H9 (cell line): Measurements from ENCODE around the gene BANP. TPM values are rescaled to one million over a fixed set of nuclear protein-coding genes. Genes with fewer than 3 reads are reported as not detected.
A peak's percentile ranks its signal among the peaks of the same experiment; 100 is the strongest.

Source experiments
- DNase-seq: peaks from one replicate; pipeline ENCODE4 v3.0.0-alpha.2; 2017
- H2AFZ ChIP-seq: one replicate; pipeline ENCODE4 v1.6.1; 2013; ENCODE audit warnings: mild to moderate bottlenecking, low read length, control low read depth, moderate library complexity
- H2AK5ac ChIP-seq: 2 replicates; pipeline ENCODE4 v1.6.1; 2013; ENCODE audit warnings: low read length, control low read depth, mixed read lengths; ENCODE audit not compliant: insufficient read length
- H2BK120ac ChIP-seq: one replicate; pipeline ENCODE4 v1.6.1; 2013; ENCODE audit warnings: low read depth, mild to moderate bottlenecking, low read length, control low read depth, inconsistent platforms; ENCODE audit not compliant: poor library complexity, severe bottlenecking
- H2BK12ac ChIP-seq: 2 replicates; pipeline ENCODE4 v1.6.1; 2013; ENCODE audit warnings: low read length, control low read depth, mixed read lengths, low read depth; ENCODE audit not compliant: insufficient read length
- H2BK15ac ChIP-seq: 2 replicates; pipeline ENCODE4 v1.6.1; 2013; ENCODE audit warnings: low read depth, low read length, control low read depth
- H2BK20ac ChIP-seq: one replicate; pipeline ENCODE4 v1.6.1; 2013; ENCODE audit warnings: low read depth, mild to moderate bottlenecking, low read length, control low read depth, inconsistent platforms; ENCODE audit not compliant: poor library complexity, severe bottlenecking
- H2BK5ac ChIP-seq: 2 replicates; pipeline ENCODE4 v1.6.1; 2013; ENCODE audit warnings: low read length, control low read depth, mixed read lengths; ENCODE audit not compliant: insufficient read length
- H3K14ac ChIP-seq: 2 replicates; pipeline ENCODE4 v1.6.1; 2013; ENCODE audit warnings: low read length, control low read depth; ENCODE audit not compliant: insufficient read depth
- H3K18ac ChIP-seq: 2 replicates; pipeline ENCODE4 v1.6.1; 2013; ENCODE audit warnings: low read depth, mild to moderate bottlenecking, mixed read lengths, low read length, control low read depth; ENCODE audit not compliant: insufficient read length
- H3K23ac ChIP-seq: 2 replicates; pipeline ENCODE4 v1.6.1; 2013; ENCODE audit warnings: low read length, control low read depth, mixed read lengths, low read depth; ENCODE audit not compliant: insufficient read length
- H3K23me2 ChIP-seq: 2 replicates; pipeline ENCODE4 v1.6.1; 2013; ENCODE audit warnings: low read depth, mild to moderate bottlenecking, mixed read lengths, low read length, control low read depth; ENCODE audit not compliant: insufficient read length, poor library complexity, severe bottlenecking
- H3K27ac ChIP-seq: 2 replicates; pipeline ENCODE4 v1.5.1; 2013; ENCODE audit warnings: low read length, control low read depth, mixed read lengths, low read depth; ENCODE audit not compliant: insufficient read length
- H3K27me3 ChIP-seq: 2 replicates; pipeline ENCODE4 v1.6.1; 2013; ENCODE audit warnings: low read length, control low read depth, inconsistent platforms; ENCODE audit not compliant: insufficient read depth
- H3K4ac ChIP-seq: 2 replicates; pipeline ENCODE4 v1.6.1; 2013; ENCODE audit warnings: low read depth, mild to moderate bottlenecking, control low read depth, inconsistent platforms, low read length, moderate library complexity
- H3K4me1 ChIP-seq: 2 replicates; pipeline ENCODE4 v1.6.1; 2013; ENCODE audit warnings: low read length, control low read depth, inconsistent platforms; ENCODE audit not compliant: insufficient read depth
- H3K4me2 ChIP-seq: 2 replicates; pipeline ENCODE4 v1.6.1; 2013; ENCODE audit warnings: low read length, control low read depth, mixed read lengths; ENCODE audit not compliant: insufficient read length, insufficient read depth
- H3K56ac ChIP-seq: 2 replicates; pipeline ENCODE4 v1.6.1; 2013; ENCODE audit warnings: low read depth, mild to moderate bottlenecking, mixed read lengths, low read length, control low read depth; ENCODE audit not compliant: insufficient read length
- H3K79me1 ChIP-seq: 2 replicates; pipeline ENCODE4 v1.6.1; 2013; ENCODE audit warnings: low read depth, mild to moderate bottlenecking, moderate library complexity, low read length, control low read depth, inconsistent platforms; ENCODE audit not compliant: insufficient read depth, poor library complexity, severe bottlenecking
- H3K79me2 ChIP-seq: 2 replicates; pipeline ENCODE4 v1.6.1; 2013; ENCODE audit warnings: low read length, control low read depth, inconsistent platforms; ENCODE audit not compliant: insufficient read depth
- H3K9ac ChIP-seq: 2 replicates; pipeline ENCODE4 v1.6.1; 2013; ENCODE audit warnings: low read length, control low read depth, mixed read lengths; ENCODE audit not compliant: insufficient read length; ENCODE audit errors: extremely low read depth
- H3K9me3 ChIP-seq: one replicate; pipeline ENCODE4 v1.6.1; 2013; ENCODE audit warnings: low read depth, low read length, inconsistent platforms; ENCODE audit not compliant: control insufficient read depth
- H3T11ph ChIP-seq: one replicate; pipeline ENCODE4 v1.6.1; 2013; ENCODE audit warnings: mild to moderate bottlenecking, low read length, control low read depth, inconsistent platforms
- H4K20me1 ChIP-seq: one replicate; pipeline ENCODE4 v1.6.1; 2013; ENCODE audit not compliant: control insufficient read depth, insufficient read length, insufficient read depth
- H4K5ac ChIP-seq: 2 replicates; pipeline ENCODE4 v1.6.1; 2013; ENCODE audit warnings: low read depth, mild to moderate bottlenecking, mixed read lengths, low read length, control low read depth; ENCODE audit not compliant: insufficient read length
- H4K8ac ChIP-seq: replicated peaks from 2 replicates; pipeline ENCODE4 v1.6.1; 2013; ENCODE audit warnings: low read length, control low read depth, mixed read lengths, low read depth; ENCODE audit not compliant: insufficient read length
- H4K91ac ChIP-seq: 2 replicates; pipeline ENCODE4 v1.6.1; 2013; ENCODE audit warnings: low read depth, mild to moderate bottlenecking, moderate library complexity, mixed read lengths, low read length, control low read depth; ENCODE audit not compliant: insufficient read length
- H3K27ac Mint-ChIP-seq, 3 experiments: 2 replicates in 2 of 3; 3 replicates in 1 of 3; pipeline ENCODE4 v1.8.0; 2020 to 2021; ENCODE audit warnings: mixed read lengths in 3 of 3, mild to moderate bottlenecking in 1 of 3, moderate library complexity in 1 of 3
- H3K27me3 Mint-ChIP-seq: 2 replicates; pipeline ENCODE4 v1.8.0; 2021; ENCODE audit warnings: low read depth, mild to moderate bottlenecking, moderate library complexity, mixed read lengths
- H3K36me3 Mint-ChIP-seq, 3 experiments: 2 replicates in 2 of 3; 3 replicates in 1 of 3; pipeline ENCODE4 v1.8.0; 2020 to 2021; ENCODE audit warnings: low read depth in 3 of 3, mixed read lengths in 3 of 3; ENCODE audit not compliant: insufficient read depth in 1 of 3
- H3K4me1 Mint-ChIP-seq, 2 experiments: 2 replicates each; pipeline ENCODE4 v1.8.0; 2020; ENCODE audit warnings: mixed read lengths in 2 of 2
- H3K4me3 Mint-ChIP-seq, 2 experiments: 2 replicates in 1 of 2; 3 replicates in 1 of 2; pipeline ENCODE4 v1.8.0; 2020 to 2021; ENCODE audit warnings: mild to moderate bottlenecking in 2 of 2, mixed read lengths in 2 of 2, moderate library complexity in 1 of 2
- H3K9me3 Mint-ChIP-seq, 2 experiments: 2 replicates in 1 of 2; 3 replicates in 1 of 2; pipeline ENCODE4 v1.8.0; 2020; ENCODE audit warnings: mild to moderate bottlenecking in 2 of 2, mixed read lengths in 2 of 2, moderate library complexity in 1 of 2
- WGBS: extraction: QIAGEN DNeasy Blood & Tissue Kit; methylation state at CpG from one replicate; pipeline ENCODE4 v1.1.7; 2013; ENCODE audit warnings: missing lambda C conversion rate, low lambda C conversion rate, mixed read lengths; ENCODE audit not compliant: insufficient read length; ENCODE audit errors: extremely low coverage; 5-methylcytosine and 5-hydroxymethylcytosine counted together
- total RNA-seq: library from RNA; stranded (reverse); gene quantifications from 2 replicates; pipeline ENCODE4 v1.2.1, GENCODE V29; 2021
- TF ChIP-seq, protein P1 (sequence below): fragments of 200-600 bp; sonication (generic); conservative IDR thresholded peaks from 3 replicates; pipeline ENCODE4 v1.8.0; 2021; ENCODE audit warnings: antibody characterized with exemption, mild to moderate bottlenecking

The BANP gene
- total RNA-seq, 1 experiment from 2014 or later, result 24.9 TPM

DNA sequence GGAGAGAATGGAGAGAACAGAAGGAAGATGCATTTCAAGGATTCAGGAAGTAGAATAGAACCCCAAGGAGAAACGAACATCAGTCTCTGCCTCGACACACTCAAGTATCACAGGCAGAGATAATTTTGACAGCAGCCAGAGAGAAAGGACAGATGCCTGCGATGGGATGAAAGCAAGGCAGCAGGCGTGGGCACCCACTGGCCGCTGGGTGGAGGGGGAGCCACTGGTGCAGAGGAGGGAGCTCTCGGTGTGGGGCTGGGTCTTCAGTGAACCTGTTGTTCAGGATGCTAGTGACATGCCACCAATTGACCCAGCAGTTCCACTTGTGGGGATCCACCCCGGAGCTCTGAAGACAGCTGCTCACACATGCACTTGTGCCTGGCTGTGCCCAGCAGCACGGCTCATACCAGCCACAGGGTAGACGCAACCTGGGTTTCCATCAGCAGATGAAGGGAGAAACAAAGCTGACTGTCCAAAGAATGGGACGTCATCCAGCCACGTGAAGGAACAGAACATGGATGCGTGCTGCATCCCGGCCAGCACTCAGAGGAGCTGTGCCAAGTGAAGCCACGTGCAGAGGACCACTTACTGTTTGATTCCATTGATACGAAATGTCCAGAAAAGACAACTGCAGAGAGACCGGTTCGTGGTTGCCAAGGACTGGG lies 127.0 kb downstream of the BANP start:
- Histone ChIP-seq H3K23me2 (no peaks in the 10 kb centered on the region), H4K91ac (no peak overlapping the region), H3K9ac (no peak overlapping the region), H2AFZ (no peak overlapping the region), H3K79me2 (no peaks in the 10 kb centered on the region), H3K4me2 (no peak overlapping the region), H3K4me1 (no peaks in the 10 kb centered on the region), H3T11ph (no peak overlapping the region), H3K56ac (no peak overlapping the region), H2AK5ac (no peak overlapping the region), H3K4ac (no peak overlapping the region), H2BK15ac (no peak overlapping the region), H3K27ac (no peak overlapping the region), H3K9me3 (no peaks in the 10 kb centered on the region), H2BK20ac (no peak overlapping the region), H3K79me1 (no peaks in the 10 kb centered on the region), H3K27me3 (no peaks in the 10 kb centered on the region), H4K20me1 (no peaks in the 10 kb centered on the region), H2BK120ac (no peak overlapping the region), H2BK5ac (no peak overlapping the region), H3K18ac (no peak overlapping the region), H2BK12ac (no peak overlapping the region), H4K5ac (no peak overlapping the region), H4K8ac (no peak overlapping the region), H3K14ac (no peak overlapping the region), H3K23ac (no peak overlapping the region)
- DNase-seq, result no peak
- TF ChIP-seq, protein P1, sequence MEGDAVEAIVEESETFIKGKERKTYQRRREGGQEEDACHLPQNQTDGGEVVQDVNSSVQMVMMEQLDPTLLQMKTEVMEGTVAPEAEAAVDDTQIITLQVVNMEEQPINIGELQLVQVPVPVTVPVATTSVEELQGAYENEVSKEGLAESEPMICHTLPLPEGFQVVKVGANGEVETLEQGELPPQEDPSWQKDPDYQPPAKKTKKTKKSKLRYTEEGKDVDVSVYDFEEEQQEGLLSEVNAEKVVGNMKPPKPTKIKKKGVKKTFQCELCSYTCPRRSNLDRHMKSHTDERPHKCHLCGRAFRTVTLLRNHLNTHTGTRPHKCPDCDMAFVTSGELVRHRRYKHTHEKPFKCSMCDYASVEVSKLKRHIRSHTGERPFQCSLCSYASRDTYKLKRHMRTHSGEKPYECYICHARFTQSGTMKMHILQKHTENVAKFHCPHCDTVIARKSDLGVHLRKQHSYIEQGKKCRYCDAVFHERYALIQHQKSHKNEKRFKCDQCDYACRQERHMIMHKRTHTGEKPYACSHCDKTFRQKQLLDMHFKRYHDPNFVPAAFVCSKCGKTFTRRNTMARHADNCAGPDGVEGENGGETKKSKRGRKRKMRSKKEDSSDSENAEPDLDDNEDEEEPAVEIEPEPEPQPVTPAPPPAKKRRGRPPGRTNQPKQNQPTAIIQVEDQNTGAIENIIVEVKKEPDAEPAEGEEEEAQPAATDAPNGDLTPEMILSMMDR, result no peak
- Mint-ChIP-seq H3K4me1 (peaks cover 2 to 3% of the 10 kb centered on the region in 2 experiments; a peak in 2 of 4 replicates), H3K27me3 (no peaks in the 10 kb centered on the region), H3K4me3 (no peak overlapping the region), H3K27ac (0 out of 7 replicates have a peak overlapping the region, but pooled peaks of 1 of the 3 experiments have one; percentile 3), H3K9me3 (peaks cover 2 to 3% of the 10 kb centered on the region in 2 experiments; a peak in 3 of 5 replicates), H3K36me3 (peaks cover 20 to 37% (median 36%) of the 10 kb centered on the region in 3 experiments; a peak in 6 of 7 replicates)
- no CpG with 5 or more reads among the region's 17 CpGs for WGBS
